Gastrocnemius medialis (tissue), 4 donors: ENCODE measurements around the gene AGPS. TPM values are rescaled to one million over a fixed set of nuclear protein-coding genes. Genes with fewer than 3 reads are reported as not detected.
"Not testable (repeated sequence)": the region's sequence is repeated elsewhere in the genome, so short reads cannot be mapped to it uniquely, and the experiment has no call there.

Source experiments
- ATAC-seq, 2 donors: fragments of 150-250 bp; one replicate each; pipeline ENCODE4 v1.9.1; 2016
- DNase-seq, 2 donors: peaks; one replicate each; pipeline ENCODE4 v3.0.0-alpha.2; 2019
- H3K27ac ChIP-seq, 4 donors: fragments of 200-600 bp; sonication (generic); 1 replicate in 1 of 4; 2 replicates in 3 of 4; pipeline ENCODE4 v1.5.1; 2016 to 2018; ENCODE audit warnings: mild to moderate bottlenecking in 2 of 4, moderate library complexity in 1 of 4
- H3K27me3 ChIP-seq, 3 donors: fragments of 200-600 bp; sonication (generic) in 2 of 3; 1 replicate in 1 of 3; 2 replicates in 2 of 3; pipeline versions ENCODE4 v1.5.1 to v1.6.0; 2016 to 2019; ENCODE audit warnings: mild to moderate bottlenecking in 1 of 3, moderate library complexity in 1 of 3
- H3K36me3 ChIP-seq, 2 donors: fragments of 200-600 bp; sonication (generic) in 1 of 2; one replicate each; pipeline ENCODE4 v1.5.1; 2017 to 2018
- H3K4me1 ChIP-seq, 2 donors: fragments of 200-600 bp; sonication (generic) in 1 of 2; one replicate each; pipeline ENCODE4 v1.5.1; 2016 to 2017; ENCODE audit warnings: mild to moderate bottlenecking in 2 of 2
- H3K4me3 ChIP-seq, 4 donors: fragments of 200-600 bp; sonication (generic) in 3 of 4; 1 replicate in 1 of 4; 2 replicates in 3 of 4; pipeline ENCODE4 v1.5.1; 2016 to 2019; ENCODE audit warnings: mild to moderate bottlenecking in 2 of 4
- H3K9me3 ChIP-seq, 3 donors: fragments of 200-600 bp; sonication (generic) in 2 of 3; 1 replicate in 1 of 3; 2 replicates in 2 of 3; pipeline ENCODE4 v1.5.1; 2016 to 2019
- POLR2A ChIP-seq, 2 donors: fragments of 450-650 bp; IDR thresholded peaks; one replicate each; pipeline ENCODE4 v1.6.1; 2017; ENCODE audit warnings: antibody characterized with exemption in 2 of 2, mild to moderate bottlenecking in 2 of 2, moderate library complexity in 2 of 2
- in situ Hi-C, 4 donors: fragments of 200-750 bp; cut with MboI; loops; one replicate each; pipeline versions ENCODE4 v1.15.0 to v1.8.0; 2017; ENCODE audit warnings: low sequenced_read_pairs in 4 of 4
- intact Hi-C: fragments of 100-400 bp; cut with DNase I; formaldehyde crosslinking; loops from one replicate; pipeline ENCODE4 v1.15.1; 2023; ENCODE audit warnings: low total_unique reads
- total RNA-seq, 4 donors: library from RNA; depleted of rRNA; stranded (reverse); fragments of >200 nt; gene quantifications; one replicate each; pipeline versions ENCODE4 v1.1.0 to v1.2.3, GENCODE V29; 2016
- TF ChIP-seq, protein P1 (sequence below), 5 experiments: fragments of 450-650 bp in 3 of 5; fragments of 200-600 bp in 2 of 5; sonication (generic) in 2 of 5; IDR thresholded peaks in 4 of 5; conservative IDR thresholded peaks in 1 of 5; 1 replicate in 4 of 5; 2 replicates in 1 of 5; pipeline ENCODE4 v1.5.1; 2016 to 2019; ENCODE audit warnings: antibody characterized with exemption in 5 of 5, mild to moderate bottlenecking in 3 of 5, moderate library complexity in 3 of 5

The AGPS gene
- total RNA-seq, 4 donors from 2014 or later, result 23.1 to 30.9 (median 26.2) TPM

DNA sequence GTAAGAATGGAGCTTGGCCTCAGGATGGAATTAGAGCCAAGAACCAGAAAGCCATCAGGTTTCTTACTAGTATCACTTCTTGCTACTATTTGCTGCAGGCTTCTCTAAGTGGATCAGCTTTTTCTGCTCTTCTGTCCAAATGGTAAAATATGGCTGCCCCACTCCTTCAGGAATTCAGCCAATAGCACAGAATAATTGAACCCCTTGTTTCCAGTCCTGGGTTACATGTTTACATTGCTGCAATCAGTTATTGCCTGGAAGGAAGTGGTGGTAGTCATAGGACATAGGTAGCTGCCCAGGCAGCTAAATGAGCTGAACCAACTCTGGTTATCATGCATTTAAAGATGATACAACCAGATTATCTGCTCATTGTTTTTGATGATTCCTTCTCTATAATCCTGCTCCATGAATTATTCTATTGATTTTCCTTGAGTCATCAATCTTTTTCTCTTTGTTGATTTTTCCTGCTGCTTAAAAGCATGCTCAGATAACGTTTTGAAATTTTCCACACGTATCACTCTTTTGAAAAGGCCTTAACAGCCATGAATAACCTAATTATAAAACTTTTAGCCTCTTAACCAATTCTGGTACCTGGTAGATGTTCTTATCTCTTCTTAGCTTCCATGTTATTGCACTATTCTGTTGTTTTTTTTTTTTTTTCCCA lies 12.6 kb downstream of the AGPS start:
- ATAC-seq, result no peak
- TF ChIP-seq, protein P1, sequence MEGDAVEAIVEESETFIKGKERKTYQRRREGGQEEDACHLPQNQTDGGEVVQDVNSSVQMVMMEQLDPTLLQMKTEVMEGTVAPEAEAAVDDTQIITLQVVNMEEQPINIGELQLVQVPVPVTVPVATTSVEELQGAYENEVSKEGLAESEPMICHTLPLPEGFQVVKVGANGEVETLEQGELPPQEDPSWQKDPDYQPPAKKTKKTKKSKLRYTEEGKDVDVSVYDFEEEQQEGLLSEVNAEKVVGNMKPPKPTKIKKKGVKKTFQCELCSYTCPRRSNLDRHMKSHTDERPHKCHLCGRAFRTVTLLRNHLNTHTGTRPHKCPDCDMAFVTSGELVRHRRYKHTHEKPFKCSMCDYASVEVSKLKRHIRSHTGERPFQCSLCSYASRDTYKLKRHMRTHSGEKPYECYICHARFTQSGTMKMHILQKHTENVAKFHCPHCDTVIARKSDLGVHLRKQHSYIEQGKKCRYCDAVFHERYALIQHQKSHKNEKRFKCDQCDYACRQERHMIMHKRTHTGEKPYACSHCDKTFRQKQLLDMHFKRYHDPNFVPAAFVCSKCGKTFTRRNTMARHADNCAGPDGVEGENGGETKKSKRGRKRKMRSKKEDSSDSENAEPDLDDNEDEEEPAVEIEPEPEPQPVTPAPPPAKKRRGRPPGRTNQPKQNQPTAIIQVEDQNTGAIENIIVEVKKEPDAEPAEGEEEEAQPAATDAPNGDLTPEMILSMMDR (IDR thresholded peaks at IDR 0.05 in 4 of 5, conservative IDR thresholded peaks at IDR 0.05 in 1 of 5), result no peak
- TF ChIP-seq POLR2A (IDR thresholded peaks at IDR 0.05), result no peak
- Histone ChIP-seq H3K4me1 (peaks cover 20 to 28% of the 10 kb centered on the region in 2 donors), H3K36me3 (no peaks in the 10 kb centered on the region), H3K27me3 (no peaks in the 10 kb centered on the region), H3K4me3 (no peak overlapping the region), H3K27ac (no peak overlapping the region), H3K9me3 (no peaks in the 10 kb centered on the region)
- intact Hi-C loops, result no loop called here
- DNase-seq, result no peak
- in situ Hi-C loops, result no loop called here

DNA sequence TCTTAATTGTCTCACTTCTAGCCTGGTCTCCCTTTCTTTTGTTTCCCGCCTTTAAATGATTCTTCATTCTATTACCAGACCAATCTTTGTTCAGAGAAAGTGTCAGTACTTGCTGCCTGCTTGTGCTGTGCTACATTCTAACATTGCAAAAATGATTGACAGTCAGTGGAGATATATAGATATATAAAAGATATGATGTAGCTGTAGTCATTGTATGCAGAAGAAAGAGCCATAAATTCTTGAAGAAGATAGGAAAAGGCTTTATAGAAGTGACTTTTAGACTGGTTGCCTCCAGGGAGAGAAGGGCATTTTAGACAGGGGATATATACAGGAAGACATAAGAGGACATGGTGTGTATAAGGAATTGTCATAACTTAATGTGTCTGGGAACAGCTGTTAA lies 13.6 kb downstream of the AGPS start:
- peaks cover 13 to 20% of the 10 kb centered on the region in 2 donors for H3K4me1 ChIP-seq
- DNase-seq (no peak), ATAC-seq (no peak)
- H3K27me3 ChIP-seq, result no peaks in the 10 kb centered on the region
- no peak overlapping the region for H3K27ac ChIP-seq
- H3K36me3 ChIP-seq, result no peaks in the 10 kb centered on the region
- no peak overlapping the region for H3K4me3 ChIP-seq
- intact Hi-C loops, result no loop called here
- H3K9me3 ChIP-seq, result no peaks in the 10 kb centered on the region
- no peak for TF ChIP-seq POLR2A (IDR thresholded peaks at IDR 0.05)
- TF ChIP-seq, protein P1 (IDR thresholded peaks at IDR 0.05 in 4 of 5, conservative IDR thresholded peaks at IDR 0.05 in 1 of 5), result no peak
- in situ Hi-C loops, result no loop called here

DNA sequence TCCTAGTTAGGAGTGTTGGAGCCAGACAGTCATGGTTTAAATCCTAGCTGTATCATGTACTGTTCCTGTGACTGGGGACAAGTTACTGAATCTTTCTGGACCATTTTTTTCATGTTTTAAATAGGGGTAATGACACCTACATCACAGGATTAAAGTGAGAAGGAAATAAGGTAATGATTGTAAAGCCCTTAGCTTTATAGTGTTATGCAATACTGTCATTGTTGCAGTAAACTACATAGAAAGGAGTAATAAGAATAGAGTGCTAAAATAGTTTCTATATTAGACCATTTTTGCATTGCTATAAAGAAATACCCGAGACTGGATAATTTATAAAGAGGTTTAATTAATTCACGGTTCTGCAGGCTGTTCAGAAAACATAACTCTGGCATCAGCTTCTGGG lies 14.5 kb downstream of the AGPS start:
- in situ Hi-C loops, result no loop called here
- Histone ChIP-seq H3K36me3 (no peaks in the 10 kb centered on the region), H3K4me1 (peaks cover 12 to 18% of the 10 kb centered on the region in 2 donors), H3K27me3 (no peaks in the 10 kb centered on the region), H3K27ac (no peak overlapping the region), H3K9me3 (no peaks in the 10 kb centered on the region), H3K4me3 (no peak overlapping the region)
- intact Hi-C loops, result no loop called here
- ATAC-seq (no peak), DNase-seq (no peak)
- no peak for TF ChIP-seq POLR2A (IDR thresholded peaks at IDR 0.05)
- TF ChIP-seq, protein P1 (IDR thresholded peaks at IDR 0.05 in 4 of 5, conservative IDR thresholded peaks at IDR 0.05 in 1 of 5), result no peak

DNA sequence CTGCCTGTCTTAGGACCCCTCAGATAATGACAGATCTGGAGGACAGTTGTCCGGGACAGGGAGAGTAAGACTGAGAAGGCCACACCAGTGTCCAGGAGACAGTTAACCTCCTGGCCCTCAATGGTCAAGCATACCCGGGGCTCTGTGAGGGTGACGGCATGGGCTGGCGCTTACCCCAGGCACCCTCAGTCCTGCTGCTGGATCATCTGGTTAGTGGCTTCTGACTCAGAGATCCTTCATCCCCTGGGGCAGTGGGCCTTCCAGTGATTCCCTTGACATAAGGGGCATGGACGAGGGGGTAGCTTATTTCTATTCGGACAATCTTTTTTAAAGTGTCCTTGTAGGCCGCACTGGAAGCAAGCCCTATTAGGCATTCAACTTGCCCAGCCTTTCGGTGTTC lies 18.1 kb downstream of the AGPS start:
- H3K27ac ChIP-seq, ATAC-seq, H3K36me3 ChIP-seq, H3K9me3 ChIP-seq, H3K27me3 ChIP-seq, H3K4me3 ChIP-seq, H3K4me1 ChIP-seq, intact Hi-C loops, DNase-seq: not testable (repeated sequence)
- in situ Hi-C loops, result loop anchor here in 3 of 4 donors (10.0 kb wide), 2 partner anchors 76 to 246 kb away; no protein-coding TSS in a partner anchor

DNA sequence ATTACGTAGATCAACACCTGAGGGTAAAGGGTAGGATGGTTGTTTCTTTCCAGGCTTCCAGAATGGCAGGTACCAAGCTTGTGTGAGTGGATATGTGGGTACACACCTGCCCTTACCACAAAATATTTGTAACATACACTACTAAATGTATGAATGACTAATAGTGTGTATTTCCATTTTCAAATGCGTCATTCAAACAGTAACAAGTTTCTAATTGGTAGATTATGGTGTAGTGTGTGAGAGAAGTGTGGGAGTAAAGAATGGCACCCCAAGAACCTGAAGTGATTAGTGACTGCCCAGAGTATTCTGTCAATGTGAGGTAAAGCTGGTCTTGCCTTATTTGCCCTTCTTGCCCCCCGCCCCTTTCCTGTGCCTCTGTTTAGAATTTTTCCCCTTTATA lies 21.1 kb downstream of the AGPS start:
- Histone ChIP-seq H3K9me3 (no peaks in the 10 kb centered on the region), H3K36me3 (no peaks in the 10 kb centered on the region), H3K27me3 (no peaks in the 10 kb centered on the region), H3K4me1 (peaks cover 0 to 4% of the 10 kb centered on the region in 2 donors), H3K4me3 (no peak overlapping the region), H3K27ac (no peak overlapping the region)
- intact Hi-C loops (no loop called here), in situ Hi-C loops (loop anchor here in 3 of 4 donors (10.0 kb wide), 2 partner anchors 79 to 249 kb away; no protein-coding TSS in a partner anchor)
- DNase-seq (no peak), ATAC-seq (no peak)
- TF ChIP-seq, protein P1 (IDR thresholded peaks at IDR 0.05 in 4 of 5, conservative IDR thresholded peaks at IDR 0.05 in 1 of 5), result no peak
- no peak for TF ChIP-seq POLR2A (IDR thresholded peaks at IDR 0.05)
